ENCODE data around the gene NUF2.
"Not testable (repeated sequence)": the region's sequence is repeated elsewhere in the genome, so short reads cannot be mapped to it uniquely, and the experiment has no call there.

NUF2 gene

DNA sequence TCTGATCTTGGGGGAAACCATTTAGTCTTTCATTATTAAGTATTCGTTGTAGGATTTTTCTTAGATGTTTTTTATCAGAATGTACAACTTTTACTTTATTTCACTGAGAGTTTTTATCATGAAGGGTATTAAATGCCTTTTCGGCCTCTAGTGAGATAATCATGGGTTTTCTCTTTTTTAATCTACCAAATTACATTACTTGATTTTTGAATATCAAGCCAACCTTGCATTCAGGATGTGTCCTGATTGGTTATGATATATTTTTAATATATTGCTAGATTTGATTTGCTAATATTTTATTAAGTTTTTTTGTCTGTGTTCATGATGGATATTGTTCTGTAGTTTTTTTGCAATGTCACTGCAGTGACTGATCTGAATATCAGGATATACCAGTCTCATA is 9.4 kb downstream of the NUF2 start:
- DNase-seq (ENCODE audit: low read depth, low spot score): no peak

- no peak for DNase-seq (ENCODE audit: low read depth, low spot score)
Observed at GRCh38 chr1:163335216-163335615, 13.5 kb downstream of the NUF2 start.

DNA sequence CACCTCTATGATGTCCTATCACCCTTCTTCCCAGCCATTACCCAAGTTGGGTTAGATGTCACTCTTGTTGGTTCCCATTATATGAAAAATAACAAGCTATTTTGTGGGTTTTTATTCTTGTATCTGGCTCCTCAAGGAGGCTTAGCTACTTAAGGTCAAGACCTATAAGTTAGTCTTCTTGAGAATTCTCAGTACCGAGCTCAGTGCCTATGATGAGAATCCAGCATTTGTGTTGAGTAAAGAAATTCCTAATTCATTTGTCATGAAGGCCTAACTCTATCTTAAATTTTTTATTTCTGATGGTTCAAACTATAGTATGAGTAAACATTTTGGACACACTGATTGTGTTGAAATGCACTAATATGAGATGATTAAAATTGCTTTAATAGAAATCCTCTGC is 15.9 kb downstream of the NUF2 start:
- no peak for DNase-seq (ENCODE audit: low read depth, low spot score)

DNA sequence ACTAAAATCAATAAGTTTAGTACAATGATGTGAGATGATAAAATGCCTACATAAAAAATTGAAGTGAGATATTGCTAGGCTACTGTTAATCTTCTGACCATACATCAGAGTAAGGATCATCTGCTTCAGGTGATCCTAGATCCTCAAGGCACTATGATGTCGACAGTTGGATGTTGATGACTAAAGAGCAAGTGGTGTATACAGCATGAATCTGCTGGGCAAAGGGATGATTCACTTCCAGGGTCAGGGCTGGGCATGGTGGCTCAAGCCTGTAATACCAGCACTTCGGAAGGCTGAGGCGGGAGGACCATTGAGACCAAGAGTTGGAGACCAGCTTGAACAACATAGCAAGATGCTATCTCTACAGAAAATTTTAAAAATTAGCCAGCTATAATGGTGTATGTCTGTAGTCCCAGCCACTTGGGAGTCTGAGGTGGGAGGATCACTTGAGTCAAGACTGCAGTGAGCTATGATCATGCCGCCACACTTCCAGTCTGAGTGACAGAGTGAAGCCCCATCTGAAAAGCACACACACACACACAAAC is 24.6 kb downstream of the NUF2 start:
- no peak for DNase-seq (ENCODE audit: low read depth, low spot score)

GRCh38 chr1:163347106-163347505 is 25.4 kb downstream of the NUF2 start:
- DNase-seq (ENCODE audit: low read depth, low spot score): no peak

- no peak for DNase-seq (ENCODE audit: low read depth, low spot score)
Observed at GRCh38 chr1:163351912-163352311, 30.2 kb downstream of the NUF2 start.

DNA sequence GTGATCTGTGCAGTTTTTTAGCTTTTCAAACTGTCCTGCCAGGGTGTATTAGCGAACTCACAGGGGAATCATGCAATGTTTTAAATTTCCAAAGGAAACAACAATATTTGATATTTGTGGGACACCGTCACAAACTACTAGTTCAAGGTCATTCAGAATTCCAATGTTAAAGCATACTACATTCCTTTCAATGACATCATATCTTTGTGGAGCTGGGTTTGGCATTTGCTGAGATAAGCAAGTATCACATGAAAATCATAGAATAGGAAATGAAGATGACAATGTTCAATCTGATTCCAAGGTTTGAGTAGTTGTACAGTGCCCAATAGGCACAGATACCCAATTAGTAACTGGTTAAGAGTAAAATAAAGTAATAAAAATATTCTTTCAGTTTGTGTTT is 35.6 kb downstream of the NUF2 start:
- no peak for DNase-seq (ENCODE audit: low read depth, low spot score)

GRCh38 chr1:163358172-163358571 is 36.4 kb downstream of the NUF2 start:
- not testable (repeated sequence) for DNase-seq (ENCODE audit: low read depth, low spot score)

- DNase-seq (ENCODE audit: low read depth, low spot score): no peak
Observed at GRCh38 chr1:163361123-163361934, 39.6 kb downstream of the NUF2 start.

DNA sequence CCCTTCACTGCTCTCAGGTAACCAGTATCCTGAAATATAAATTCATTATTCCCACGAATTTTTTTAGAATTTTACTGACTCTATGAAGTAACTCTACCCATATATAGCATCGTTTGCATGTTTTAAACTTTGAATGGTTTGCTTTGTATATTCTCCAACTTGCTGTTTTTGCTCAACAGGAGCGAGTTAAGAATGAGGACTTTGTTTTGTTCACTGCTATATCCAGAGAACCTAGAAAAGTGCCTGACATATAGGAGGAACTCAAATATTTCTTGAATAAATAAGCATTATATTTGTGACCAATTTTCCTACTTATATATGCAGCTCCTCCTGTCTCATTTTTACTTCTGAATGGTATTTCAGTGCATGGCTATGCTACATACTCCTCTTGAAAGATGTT is 43.4 kb downstream of the NUF2 start:
- no peak for DNase-seq (ENCODE audit: low read depth, low spot score)

DNA sequence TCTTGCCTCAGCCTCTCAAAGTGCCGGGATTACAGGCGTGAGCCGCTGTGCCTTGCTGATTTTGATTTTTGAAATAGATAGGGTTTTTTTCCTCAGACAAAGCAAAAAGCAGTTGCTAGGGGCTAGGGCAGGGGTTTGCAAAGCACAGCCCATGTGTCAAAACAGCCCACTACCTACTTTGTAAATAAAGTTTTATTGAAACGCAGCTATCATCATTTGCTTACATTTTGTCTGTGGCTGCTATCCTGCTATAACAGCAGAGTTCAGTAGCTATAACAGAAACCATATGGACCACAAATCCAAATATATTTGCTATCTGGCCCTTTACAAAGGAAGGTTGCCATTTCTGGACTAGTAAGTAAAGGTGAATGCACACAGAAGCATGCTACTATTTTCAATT is 44.8 kb downstream of the NUF2 start:
- DNase-seq (ENCODE audit: low read depth, low spot score): no peak

DNA sequence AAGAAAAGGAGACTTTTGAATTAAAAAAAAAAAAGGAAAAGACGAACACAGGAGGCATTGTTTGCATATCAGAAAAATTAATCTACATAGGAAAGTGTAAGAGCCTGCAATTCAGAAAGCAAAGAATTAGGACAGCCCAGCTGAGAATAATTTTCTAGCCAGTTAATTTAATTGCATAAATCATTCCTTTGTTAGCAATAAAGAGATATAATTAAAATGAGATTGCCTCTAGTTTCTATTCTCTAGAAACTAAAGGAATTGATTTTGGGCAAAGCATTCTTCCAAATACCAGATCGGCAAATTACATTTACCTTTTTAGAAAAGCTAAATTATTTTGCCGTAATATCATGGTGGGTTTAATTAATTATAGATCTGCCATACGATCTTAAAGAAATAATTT is 46.0 kb downstream of the NUF2 start:
- DNase-seq (ENCODE audit: low read depth, low spot score): no peak

GRCh38 chr1:163372576-163372975 is 50.8 kb downstream of the NUF2 start:
- no peak for DNase-seq (ENCODE audit: low read depth, low spot score)

GRCh38 chr1:163378554-163378953 is 56.8 kb downstream of the NUF2 start:
- DNase-seq (ENCODE audit: low read depth, low spot score): no peak

DNA sequence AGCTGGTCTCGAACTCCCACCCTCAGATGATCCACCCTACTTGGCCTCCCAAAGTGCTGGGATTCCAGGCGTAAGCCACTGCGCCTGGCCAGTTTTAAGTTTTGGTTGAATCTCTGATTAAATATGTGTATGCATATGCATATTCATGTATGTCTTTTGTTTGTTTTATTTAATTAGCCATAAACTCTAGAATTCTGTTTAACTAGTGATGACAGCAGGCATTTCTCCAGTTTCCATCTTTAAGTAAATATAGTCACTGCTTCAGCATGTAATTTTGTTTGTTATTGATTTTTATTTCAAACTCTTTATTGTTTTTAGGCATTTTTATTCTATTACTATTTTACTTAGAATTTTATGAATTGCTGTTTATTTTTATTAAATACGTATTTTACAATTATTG is 58.0 kb downstream of the NUF2 start:
- no peak for DNase-seq (ENCODE audit: low read depth, low spot score)

GRCh38 chr1:163381487-163382184 is 59.9 kb downstream of the NUF2 start:
- no peak for DNase-seq (ENCODE audit: low read depth, low spot score)

GRCh38 chr1:163382395-163382794 is 60.6 kb downstream of the NUF2 start:
- no peak for DNase-seq (ENCODE audit: low read depth, low spot score)

DNA sequence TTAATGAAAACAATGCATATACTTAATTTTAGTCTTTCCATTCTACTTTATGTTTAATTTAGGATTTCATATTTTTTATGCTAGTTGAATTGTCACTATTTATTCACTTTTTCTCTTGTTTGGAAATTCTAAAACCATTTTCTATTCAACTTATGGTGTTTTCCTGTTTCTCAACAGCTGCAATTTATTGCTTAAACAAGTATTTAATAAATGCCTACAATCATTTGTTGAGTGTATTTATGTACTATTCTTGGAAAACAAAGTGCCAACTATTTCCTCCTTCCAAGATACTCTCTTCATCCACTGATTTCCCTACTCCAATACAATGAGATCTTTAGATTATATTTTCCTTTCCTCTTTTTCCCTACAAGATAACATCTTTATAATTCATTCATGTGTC is 65.4 kb downstream of the NUF2 start:
- DNase-seq (ENCODE audit: low read depth, low spot score): no peak

DNA sequence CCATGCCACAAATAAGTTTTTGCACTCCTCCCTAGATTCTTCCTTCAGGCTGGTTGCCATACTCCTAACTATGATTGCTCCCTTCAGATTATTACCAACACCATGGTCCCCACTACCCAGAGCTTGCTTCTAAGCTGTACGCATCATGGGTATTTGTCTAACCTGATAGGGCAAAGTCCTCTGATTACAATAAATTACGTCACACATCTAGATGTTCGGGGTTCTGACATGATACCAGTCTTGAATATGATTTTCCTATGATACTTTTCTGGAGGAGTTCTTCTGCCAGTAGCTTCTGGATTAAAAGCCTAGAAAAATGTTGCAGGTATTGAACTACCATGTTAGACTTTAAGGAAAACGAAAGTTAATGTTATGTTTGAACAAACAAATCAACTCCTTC is 67.2 kb downstream of the NUF2 start:
- DNase-seq (ENCODE audit: low read depth, low spot score): no peak

DNA sequence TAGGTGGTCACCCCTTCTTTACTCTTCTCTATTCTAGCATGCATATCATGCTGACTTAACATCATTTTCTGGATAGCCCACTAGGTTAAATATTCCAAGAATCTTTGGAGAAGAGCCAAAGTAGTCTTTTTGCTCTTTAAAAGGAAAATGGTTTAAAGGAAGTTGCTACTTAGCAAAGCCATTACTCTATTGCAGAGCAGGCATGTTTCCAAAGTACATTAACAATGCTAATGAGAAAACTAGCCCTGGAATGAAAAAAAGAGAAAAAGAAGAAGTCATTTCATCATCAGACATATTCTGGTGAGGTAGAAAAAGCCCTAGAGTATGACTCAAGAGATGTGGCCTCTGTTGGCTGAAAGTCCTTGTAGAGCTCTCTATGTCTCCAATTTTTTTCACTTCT is 74.0 kb downstream of the NUF2 start:
- DNase-seq (ENCODE audit: low read depth, low spot score): no peak

DNA sequence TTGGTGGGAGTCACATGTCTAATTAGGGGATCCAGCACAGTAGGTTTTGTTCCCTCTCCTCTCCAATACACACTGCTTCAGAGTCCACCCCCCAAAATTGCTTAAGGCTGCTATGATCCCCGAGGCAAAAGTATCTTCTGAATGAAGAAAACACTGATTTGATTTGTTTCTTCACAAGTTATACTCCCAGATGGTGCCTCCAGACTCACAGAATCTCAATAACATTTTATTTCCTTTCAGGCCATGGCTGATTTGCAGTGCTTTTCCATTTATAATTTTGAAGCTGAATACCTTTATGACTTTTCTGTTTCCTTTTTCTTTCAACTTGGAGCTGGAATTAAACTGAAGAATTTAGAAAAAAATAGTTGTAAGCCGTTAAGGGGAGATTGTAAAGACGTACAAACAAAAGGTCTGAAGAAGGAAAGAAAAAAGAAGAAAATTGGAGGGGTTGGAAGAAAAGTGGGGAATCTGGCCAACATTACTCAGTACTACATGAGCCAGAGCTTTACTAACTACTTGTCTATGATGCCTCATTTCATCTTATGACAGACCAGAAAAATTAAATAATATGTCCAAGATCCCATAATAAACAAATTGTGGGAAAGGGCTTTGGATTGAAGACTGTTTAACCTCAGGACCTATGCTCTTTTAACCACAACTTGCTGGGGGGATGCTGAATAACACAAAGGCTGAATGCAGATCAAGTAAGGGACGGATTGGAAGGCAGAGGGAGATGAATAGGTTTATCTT is 75.9 kb downstream of the NUF2 start:
- DNase-seq (ENCODE audit: low read depth, low spot score): no peak

DNA sequence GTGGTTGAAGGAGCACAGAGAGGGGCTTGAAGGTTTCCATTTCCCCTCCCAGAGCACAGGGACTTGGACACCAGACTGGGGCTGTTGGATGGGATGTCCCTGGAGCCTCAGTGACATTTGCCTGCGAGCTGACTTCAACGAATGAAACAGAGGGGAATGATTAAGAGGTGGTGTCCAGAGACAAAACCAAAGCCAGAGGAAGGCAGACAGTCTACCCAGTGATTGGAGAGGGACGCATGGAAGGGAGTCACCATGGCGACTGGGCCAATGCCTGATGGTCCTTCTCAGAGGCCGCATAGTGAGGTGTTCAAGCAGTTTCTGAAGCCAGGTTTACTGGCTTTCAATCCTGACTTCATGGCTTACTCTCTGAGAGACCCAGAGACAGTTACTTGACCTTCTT is 77.2 kb downstream of the NUF2 start:
- no peak for DNase-seq (ENCODE audit: low read depth, low spot score)

All from activated CD4-positive, CD25-positive, alpha-beta regulatory T cell treated with anti-CD3 and anti-CD28 coated beads, Interleukin-2, amount 50 U/mL, for 16 hours (primary cell).